Esophagus squamous epithelium (tissue), 4 donors: ENCODE measurements around the gene KIAA1614.

ENCODE experiments used
- POLR2A ChIP-seq, 4 donors: fragments of 450-650 bp; IDR thresholded peaks; one replicate each; pipeline ENCODE4 v1.6.1; 2017; ENCODE audit warnings: antibody characterized with exemption in 4 of 4, mild to moderate bottlenecking in 4 of 4, moderate library complexity in 3 of 4
- TF ChIP-seq, protein P1 (sequence below), 6 experiments: fragments of 450-650 bp in 4 of 6; fragments of 200-600 bp in 2 of 6; sonication (generic) in 2 of 6; IDR thresholded peaks; one replicate each; pipeline ENCODE4 v1.5.1; 2016 to 2019; ENCODE audit warnings: antibody characterized with exemption in 6 of 6, mild to moderate bottlenecking in 4 of 6, moderate library complexity in 4 of 6

DNA sequence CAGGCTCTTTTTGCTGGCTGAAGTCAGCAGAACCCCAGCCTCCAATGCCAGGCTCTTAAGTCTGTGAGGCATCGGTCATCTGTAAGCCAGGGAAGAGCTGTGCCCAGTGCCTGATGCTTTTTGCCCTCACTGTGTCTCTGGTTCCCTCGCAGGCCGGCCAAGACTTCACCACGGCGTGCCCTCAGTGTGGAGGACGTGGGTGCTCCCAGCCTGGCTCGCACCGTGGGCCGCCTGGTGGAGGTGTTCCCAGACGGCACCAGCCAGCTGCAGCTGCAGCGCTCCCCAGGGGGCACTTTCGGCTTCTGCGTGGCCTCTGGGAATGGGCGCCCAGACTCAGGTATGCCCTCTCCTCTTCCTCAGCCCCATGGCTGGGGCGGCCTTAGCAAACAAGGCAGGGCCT lies 32.5 kb downstream of the KIAA1614 start:
- TF ChIP-seq, protein P1, sequence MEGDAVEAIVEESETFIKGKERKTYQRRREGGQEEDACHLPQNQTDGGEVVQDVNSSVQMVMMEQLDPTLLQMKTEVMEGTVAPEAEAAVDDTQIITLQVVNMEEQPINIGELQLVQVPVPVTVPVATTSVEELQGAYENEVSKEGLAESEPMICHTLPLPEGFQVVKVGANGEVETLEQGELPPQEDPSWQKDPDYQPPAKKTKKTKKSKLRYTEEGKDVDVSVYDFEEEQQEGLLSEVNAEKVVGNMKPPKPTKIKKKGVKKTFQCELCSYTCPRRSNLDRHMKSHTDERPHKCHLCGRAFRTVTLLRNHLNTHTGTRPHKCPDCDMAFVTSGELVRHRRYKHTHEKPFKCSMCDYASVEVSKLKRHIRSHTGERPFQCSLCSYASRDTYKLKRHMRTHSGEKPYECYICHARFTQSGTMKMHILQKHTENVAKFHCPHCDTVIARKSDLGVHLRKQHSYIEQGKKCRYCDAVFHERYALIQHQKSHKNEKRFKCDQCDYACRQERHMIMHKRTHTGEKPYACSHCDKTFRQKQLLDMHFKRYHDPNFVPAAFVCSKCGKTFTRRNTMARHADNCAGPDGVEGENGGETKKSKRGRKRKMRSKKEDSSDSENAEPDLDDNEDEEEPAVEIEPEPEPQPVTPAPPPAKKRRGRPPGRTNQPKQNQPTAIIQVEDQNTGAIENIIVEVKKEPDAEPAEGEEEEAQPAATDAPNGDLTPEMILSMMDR (IDR thresholded peaks at IDR 0.05), result no peak
- no peak for TF ChIP-seq POLR2A (IDR thresholded peaks at IDR 0.05)
